HuH-7 (cell line): ENCODE data around the gene WNK3.

Experiments used
- DNase-seq: peaks from one replicate; pipeline ENCODE4 v3.0.0; 2011; ENCODE audit warnings: low spot score

WNK3 gene

GRCh38 chrX:54166915-54167314, 190.9 kb downstream of the WNK3 start:
- no peak for DNase-seq

DNA sequence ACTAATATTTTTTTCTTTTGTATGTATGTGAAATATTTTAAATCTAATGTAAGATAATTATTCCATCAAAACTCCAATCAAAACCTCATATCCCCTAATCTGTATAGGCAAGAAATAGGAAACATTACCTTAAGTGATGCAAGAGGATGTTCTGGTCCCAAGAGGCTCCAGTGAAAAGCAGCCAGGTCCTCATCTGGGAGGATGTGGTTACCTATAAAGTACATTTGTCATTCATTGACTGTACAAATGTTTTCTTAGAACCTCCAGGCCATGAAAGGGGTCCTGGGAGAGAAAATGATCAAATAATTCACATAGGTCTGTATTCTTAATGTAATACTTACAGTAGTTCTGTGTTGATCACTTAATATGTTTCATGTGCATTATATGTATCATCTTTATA, 200.3 kb downstream of the WNK3 start:
- DNase-seq, result no peak
